GM12872 (cell line): ENCODE data around the gene SORCS2.
A peak's percentile ranks its signal among the peaks of the same experiment; 100 is the strongest.

Experiments used
- TF ChIP-seq, protein P1 (sequence below): IDR thresholded peaks from 3 replicates; pipeline ENCODE4 v1.5.1; 2011; ENCODE audit warnings: low read depth, mild to moderate bottlenecking, low read length, moderate library complexity; ENCODE audit not compliant: insufficient read depth

The SORCS2 gene

GRCh38 chr4:7156328-7156727 is 36.0 kb upstream of the SORCS2 start:
- TF ChIP-seq, protein P1, sequence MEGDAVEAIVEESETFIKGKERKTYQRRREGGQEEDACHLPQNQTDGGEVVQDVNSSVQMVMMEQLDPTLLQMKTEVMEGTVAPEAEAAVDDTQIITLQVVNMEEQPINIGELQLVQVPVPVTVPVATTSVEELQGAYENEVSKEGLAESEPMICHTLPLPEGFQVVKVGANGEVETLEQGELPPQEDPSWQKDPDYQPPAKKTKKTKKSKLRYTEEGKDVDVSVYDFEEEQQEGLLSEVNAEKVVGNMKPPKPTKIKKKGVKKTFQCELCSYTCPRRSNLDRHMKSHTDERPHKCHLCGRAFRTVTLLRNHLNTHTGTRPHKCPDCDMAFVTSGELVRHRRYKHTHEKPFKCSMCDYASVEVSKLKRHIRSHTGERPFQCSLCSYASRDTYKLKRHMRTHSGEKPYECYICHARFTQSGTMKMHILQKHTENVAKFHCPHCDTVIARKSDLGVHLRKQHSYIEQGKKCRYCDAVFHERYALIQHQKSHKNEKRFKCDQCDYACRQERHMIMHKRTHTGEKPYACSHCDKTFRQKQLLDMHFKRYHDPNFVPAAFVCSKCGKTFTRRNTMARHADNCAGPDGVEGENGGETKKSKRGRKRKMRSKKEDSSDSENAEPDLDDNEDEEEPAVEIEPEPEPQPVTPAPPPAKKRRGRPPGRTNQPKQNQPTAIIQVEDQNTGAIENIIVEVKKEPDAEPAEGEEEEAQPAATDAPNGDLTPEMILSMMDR: no peak

DNA sequence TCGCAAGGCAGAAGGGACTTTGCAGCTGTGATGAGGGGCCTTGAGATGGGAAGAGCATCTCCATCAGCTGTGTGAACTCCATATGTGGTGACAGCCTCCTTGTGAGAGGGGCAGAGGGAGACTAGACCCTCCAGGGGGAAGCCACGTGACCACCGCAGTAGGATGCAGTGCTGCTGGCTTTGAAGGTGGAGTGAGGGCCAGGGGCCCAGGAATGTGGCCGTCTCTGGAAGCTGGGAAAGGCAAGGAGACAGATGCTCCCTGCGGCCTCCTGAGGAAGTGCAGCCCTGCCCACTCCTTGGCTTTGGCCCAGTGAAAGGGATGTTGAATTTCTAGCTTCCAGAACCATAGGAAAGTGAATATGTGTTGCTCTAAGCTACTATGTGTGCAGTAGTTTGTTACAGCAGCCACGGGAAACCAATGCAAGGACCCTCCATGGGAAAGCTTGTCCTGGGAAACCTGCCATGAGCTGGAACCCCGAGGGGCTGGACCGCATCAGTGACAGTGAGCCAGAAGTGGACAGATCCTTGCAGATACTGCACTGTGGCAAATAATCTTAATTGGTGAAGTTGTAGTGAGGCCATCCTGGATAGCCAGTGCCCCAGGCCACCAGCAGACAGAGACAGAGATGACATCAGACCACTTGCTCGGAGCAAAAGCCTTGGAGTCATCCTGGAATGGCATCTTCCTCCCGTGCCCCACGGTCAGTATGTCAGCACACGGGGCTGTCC is 35.4 kb upstream of the SORCS2 start:
- TF ChIP-seq, protein P1: peak; percentile 54

- TF ChIP-seq, protein P1: no peak
These were observed 34.7 kb upstream of the SORCS2 start for GRCh38 chr4:7157666-7158065.

GRCh38 chr4:7158081-7158750 is 34.1 kb upstream of the SORCS2 start:
- TF ChIP-seq, protein P1: no peak

- TF ChIP-seq, protein P1: no peak
These were observed 33.3 kb upstream of the SORCS2 start for GRCh38 chr4:7158991-7159390.

DNA sequence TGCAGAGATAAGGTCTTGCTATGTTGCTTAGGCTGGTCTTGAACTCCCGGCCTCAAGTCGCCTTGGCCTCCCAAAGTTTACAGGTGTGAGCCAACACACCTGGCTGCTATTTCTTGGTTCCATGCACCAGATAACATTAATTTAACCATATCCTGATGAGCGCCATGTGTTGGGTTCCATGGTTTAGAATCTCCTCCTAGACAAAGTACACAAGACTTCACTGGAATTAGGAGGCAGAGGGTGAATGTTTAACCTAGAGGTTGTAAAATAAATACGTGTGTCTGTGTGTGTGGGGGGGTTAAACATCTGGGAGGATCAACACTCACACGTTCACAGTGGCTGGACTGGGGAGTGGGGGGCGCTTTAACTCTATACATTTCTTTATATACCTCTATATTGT is 32.4 kb upstream of the SORCS2 start:
- TF ChIP-seq, protein P1: no peak

GRCh38 chr4:7160439-7160838 is 31.9 kb upstream of the SORCS2 start:
- TF ChIP-seq, protein P1: no peak
